Measurements from ENCODE around the gene OR2AK2. TPM values are rescaled to one million over a fixed set of nuclear protein-coding genes. Genes with fewer than 3 reads are reported as not detected.

OR2AK2 gene
- total RNA-seq, 1 experiment from 2014 or later, result not detected

GRCh38 chr1:248009681-248010080 is 44.6 kb downstream of the OR2AK2 start:
- Histone ChIP-seq H3K9me3 (ENCODE audit: low read depth, low read length, poor library complexity, severe bottlenecking) (peaks cover 47% of the 10 kb centered on the region), H3K4me3 (ENCODE audit: low read depth, low read length, poor library complexity, severe bottlenecking) (no peak overlapping the region), H3K27me3 (replicated peaks; ENCODE audit: insufficient read depth, low read depth, low read length, poor library complexity) (no peaks in the 10 kb centered on the region), H3K36me3 (ENCODE audit: insufficient read depth, low read length, poor library complexity, severe bottlenecking) (no peaks in the 10 kb centered on the region), H3K4me1 (ENCODE audit: insufficient read depth, low read length, poor library complexity, severe bottlenecking) (no peaks in the 10 kb centered on the region), H3K27ac (ENCODE audit: low read depth, low read length, poor library complexity, severe bottlenecking) (no peak overlapping the region)
- CTCF ChIA-PET, result no interaction called here
- BruUV-seq (replicated peaks), result no TSS peak
- TF ChIP-seq CTCF (conservative IDR thresholded peaks at IDR 0.05; ENCODE audit: low read depth, low read length), result no peak
- no peak for TF ChIP-seq EZH2 (IDR thresholded peaks at IDR 0.05; ENCODE audit: borderline replicate concordance, low read depth, low read length, poor library complexity, severe bottlenecking)
- intact Hi-C loops (cut with micrococcal nuclease; ENCODE audit: unreplicated experiment), result no loop called here
- POLR2A ChIA-PET (ENCODE audit: low non-redundant PET), result no interaction called here
- no peak for DNase-seq (ENCODE audit: low spot score)

GRCh38 chr1:248013229-248013710 is 48.2 kb downstream of the OR2AK2 start, which contains the start of gene OR2L5:
Gene OR2L5, plus strand, starts transcription at chr1:248013660. Its CDS starts 8,288 bp downstream, at chr1:248021948.
- Histone ChIP-seq H3K9me3 (ENCODE audit: low read depth, low read length, poor library complexity, severe bottlenecking) (peaks cover 31% of the 10 kb centered on the region), H3K4me3 (ENCODE audit: low read depth, low read length, poor library complexity, severe bottlenecking) (no peak within 1 kb of the TSS), H3K4me1 (ENCODE audit: insufficient read depth, low read length, poor library complexity, severe bottlenecking) (no peaks in the 10 kb centered on the region), H3K36me3 (ENCODE audit: insufficient read depth, low read length, poor library complexity, severe bottlenecking) (no peaks in the 10 kb centered on the region), H3K27me3 (replicated peaks; ENCODE audit: insufficient read depth, low read depth, low read length, poor library complexity) (no peaks in the 10 kb centered on the region), H3K27ac (ENCODE audit: low read depth, low read length, poor library complexity, severe bottlenecking) (no peak within 1 kb of the TSS)
- intact Hi-C loops (cut with micrococcal nuclease; ENCODE audit: unreplicated experiment), result no loop called here
- POLR2A ChIA-PET (ENCODE audit: low non-redundant PET), result no interaction called here
- CTCF ChIA-PET, result no interaction called here
- DNase-seq (ENCODE audit: low spot score), result no peak
- TF ChIP-seq CTCF (conservative IDR thresholded peaks at IDR 0.05; ENCODE audit: low read depth, low read length), result no peak
- TF ChIP-seq EZH2 (IDR thresholded peaks at IDR 0.05; ENCODE audit: borderline replicate concordance, low read depth, low read length, poor library complexity, severe bottlenecking), result no peak
- BruUV-seq (replicated peaks), result no TSS peak

DNA sequence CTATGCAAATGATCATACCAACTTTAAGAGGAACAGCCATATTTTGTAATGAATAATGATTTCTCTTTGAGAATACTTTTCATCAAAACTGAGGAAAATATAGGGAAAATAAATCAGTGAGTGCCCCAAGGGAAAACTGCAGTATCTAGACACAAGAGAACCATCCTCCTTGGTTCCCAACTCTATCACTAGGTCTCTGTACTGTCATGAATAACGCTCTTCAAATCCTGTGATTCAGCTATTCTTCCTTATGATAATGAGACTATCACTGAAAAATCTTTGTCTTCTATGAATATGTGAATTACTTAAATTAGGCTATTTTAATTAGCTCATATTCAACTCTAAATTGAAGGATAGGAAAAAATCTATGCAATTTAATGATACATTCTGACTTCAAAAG is 50.8 kb downstream of the OR2AK2 start:
- no peak overlapping the region for H3K27ac ChIP-seq (ENCODE audit: low read depth, low read length, poor library complexity, severe bottlenecking)
- BruUV-seq (replicated peaks), result no TSS peak
- no peaks in the 10 kb centered on the region for H3K4me1 ChIP-seq (ENCODE audit: insufficient read depth, low read length, poor library complexity, severe bottlenecking)
- POLR2A ChIA-PET (ENCODE audit: low non-redundant PET), result no interaction called here
- no peak for DNase-seq (ENCODE audit: low spot score)
- CTCF ChIA-PET, result no interaction called here
- peaks cover 20% of the 10 kb centered on the region for H3K9me3 ChIP-seq (ENCODE audit: low read depth, low read length, poor library complexity, severe bottlenecking)
- TF ChIP-seq CTCF (conservative IDR thresholded peaks at IDR 0.05; ENCODE audit: low read depth, low read length) (no peak), EZH2 (IDR thresholded peaks at IDR 0.05; ENCODE audit: borderline replicate concordance, low read depth, low read length, poor library complexity, severe bottlenecking) (no peak)
- no peaks in the 10 kb centered on the region for H3K27me3 ChIP-seq (replicated peaks; ENCODE audit: insufficient read depth, low read depth, low read length, poor library complexity)
- no peaks in the 10 kb centered on the region for H3K36me3 ChIP-seq (ENCODE audit: insufficient read depth, low read length, poor library complexity, severe bottlenecking)
- no peak overlapping the region for H3K4me3 ChIP-seq (ENCODE audit: low read depth, low read length, poor library complexity, severe bottlenecking)
- intact Hi-C loops (cut with micrococcal nuclease; ENCODE audit: unreplicated experiment), result no loop called here

Other genes starting within 250 kb of the OR2AK2 start
- gene OR6F1, start 248.6 kb upstream of the OR2AK2 start, total RNA-seq (2021), result not detected in 2 replicates
- gene OR14K1, start 226.6 kb upstream of the OR2AK2 start, total RNA-seq (2021), result not detected in 2 replicates
- not detected in 2 replicates for gene OR14A2, start 217.1 kb upstream of the OR2AK2 start, total RNA-seq (2021)
- gene OR1C1, start 204.7 kb upstream of the OR2AK2 start, total RNA-seq (2021), result not detected in 2 replicates
- gene OR14A16, start 141.1 kb upstream of the OR2AK2 start, total RNA-seq (2021), result not detected in 2 replicates
- gene OR11L1, start 123.3 kb upstream of the OR2AK2 start, total RNA-seq (2021), result not detected in 2 replicates
- gene TRIM58, start 108.0 kb upstream of the OR2AK2 start, total RNA-seq (2021), result not detected in 2 replicates
- gene OR2W3, start 69.6 kb upstream of the OR2AK2 start, total RNA-seq (2021), result not detected in 2 replicates
- gene OR2T8, start 45.0 kb upstream of the OR2AK2 start, total RNA-seq (2021), result not detected in 2 replicates
- not detected in 2 replicates for gene OR2AJ1, start 40.3 kb upstream of the OR2AK2 start, total RNA-seq (2021)
- not detected in 2 replicates for gene OR2L8, start 16.4 kb upstream of the OR2AK2 start, total RNA-seq (2021)
- not detected in 2 replicates for gene OR2L5, start 48.4 kb downstream of the OR2AK2 start, total RNA-seq (2021)
- gene OR2L2, start 64.8 kb downstream of the OR2AK2 start, total RNA-seq (2021), result 0.13 TPM in 1 of 2 replicates, not detected in the other
- not detected in 2 replicates for gene OR2L3, start 81.6 kb downstream of the OR2AK2 start, total RNA-seq (2021)
- gene OR2L13, start 130.0 kb downstream of the OR2AK2 start, total RNA-seq (2021), result not detected in 2 replicates
- not detected in 2 replicates for gene OR2M5, start 179.9 kb downstream of the OR2AK2 start, total RNA-seq (2021)
- gene OR2M2, start 209.6 kb downstream of the OR2AK2 start, total RNA-seq (2021), result not detected in 2 replicates
- 0.15 and 0.19 TPM in 2 replicates for gene OR2M3, start 232.0 kb downstream of the OR2AK2 start, total RNA-seq (2021)

Measured in A673 (cell line).